GM12801 (cell line): ENCODE measurements around the gene VWA1.

ENCODE experiments used
- CTCF ChIP-seq: IDR thresholded peaks from one replicate; pipeline ENCODE4 v1.5.1; 2011; ENCODE audit warnings: control low read depth; ENCODE audit not compliant: insufficient read length; ENCODE audit errors: extremely low read depth

Gene VWA1

GRCh38 chr1:1435911-1436629 is 580 bp downstream of the VWA1 start:
- no peak for TF ChIP-seq CTCF

GRCh38 chr1:1436630-1437032 is 1.1 kb downstream of the VWA1 start:
- TF ChIP-seq CTCF, result no peak

- TF ChIP-seq CTCF, result no peak
Observed at GRCh38 chr1:1437033-1437903, 1.8 kb downstream of the VWA1 start.

GRCh38 chr1:1437904-1438376 is 2.5 kb downstream of the VWA1 start:
- TF ChIP-seq CTCF, result no peak

- no peak for TF ChIP-seq CTCF
Observed at GRCh38 chr1:1438531-1439381, 3.3 kb downstream of the VWA1 start.

GRCh38 chr1:1439546-1440261 is 4.2 kb downstream of the VWA1 start:
- TF ChIP-seq CTCF, result no peak
